NCI-H2029 treated with DMSO at 0.1 percent for 48 hours (cell line): ENCODE data around the gene WNT3A.

Experiments
- DNase-seq: peaks from one replicate; lab custom pipeline; 2025; lab: John Stamatoyannopoulos, UW

The WNT3A gene

GRCh38 chr1:227999056-227999930, 7.5 kb upstream of the WNT3A start:
- no peak for DNase-seq

GRCh38 chr1:228000416-228000815, 6.4 kb upstream of the WNT3A start:
- DNase-seq, result no peak

GRCh38 chr1:228000836-228001563, 5.8 kb upstream of the WNT3A start:
- no peak for DNase-seq

- DNase-seq, result no peak
These were observed 4.9 kb upstream of the WNT3A start for GRCh38 chr1:228001738-228002535.

GRCh38 chr1:228002792-228003191, 4.0 kb upstream of the WNT3A start:
- no peak for DNase-seq

GRCh38 chr1:228003461-228004330, 3.1 kb upstream of the WNT3A start:
- no peak for DNase-seq

- DNase-seq, result no peak
These were observed 2.4 kb upstream of the WNT3A start for GRCh38 chr1:228004331-228004855.

GRCh38 chr1:228004856-228005462, 1.8 kb upstream of the WNT3A start:
- no peak for DNase-seq

- no peak for DNase-seq
These were observed 1.2 kb upstream of the WNT3A start for GRCh38 chr1:228005511-228006033.

- DNase-seq, result no peak
These were observed 588 bp upstream of the WNT3A start for GRCh38 chr1:228006034-228006785.

- no peak for DNase-seq
These were observed 427 bp downstream of the WNT3A start for GRCh38 chr1:228007049-228007800.

GRCh38 chr1:228007801-228008341, 1.1 kb downstream of the WNT3A start:
- DNase-seq, result no peak

GRCh38 chr1:228008391-228009115, 1.8 kb downstream of the WNT3A start:
- DNase-seq, result no peak

GRCh38 chr1:228009116-228009827, 2.5 kb downstream of the WNT3A start:
- no peak for DNase-seq

GRCh38 chr1:228009828-228010775, 3.3 kb downstream of the WNT3A start:
- no peak for DNase-seq

GRCh38 chr1:228010921-228011320, 4.1 kb downstream of the WNT3A start:
- DNase-seq, result no peak
